ENCODE results near the gene WDR82.

DNA sequence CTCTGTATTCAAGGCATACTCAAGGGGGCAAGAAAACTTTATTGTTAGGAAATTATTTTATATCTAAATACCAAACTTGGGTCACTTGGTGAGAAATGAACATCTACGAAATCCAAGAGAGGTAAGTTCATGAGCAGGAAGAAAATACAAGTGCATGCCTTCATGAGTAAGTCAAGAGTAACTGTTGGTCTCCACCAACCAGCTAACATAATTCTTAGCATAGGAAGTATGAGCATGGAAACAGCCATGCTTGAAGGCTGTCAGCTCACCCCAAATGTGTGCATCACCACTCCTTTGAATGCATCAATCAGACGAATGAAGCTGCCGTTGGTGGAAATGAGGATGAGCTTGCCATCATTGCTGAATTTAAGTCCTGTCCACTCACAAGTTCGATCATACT lies 19.0 kb downstream of the WDR82 start:
- TF ChIP-seq, protein P1, sequence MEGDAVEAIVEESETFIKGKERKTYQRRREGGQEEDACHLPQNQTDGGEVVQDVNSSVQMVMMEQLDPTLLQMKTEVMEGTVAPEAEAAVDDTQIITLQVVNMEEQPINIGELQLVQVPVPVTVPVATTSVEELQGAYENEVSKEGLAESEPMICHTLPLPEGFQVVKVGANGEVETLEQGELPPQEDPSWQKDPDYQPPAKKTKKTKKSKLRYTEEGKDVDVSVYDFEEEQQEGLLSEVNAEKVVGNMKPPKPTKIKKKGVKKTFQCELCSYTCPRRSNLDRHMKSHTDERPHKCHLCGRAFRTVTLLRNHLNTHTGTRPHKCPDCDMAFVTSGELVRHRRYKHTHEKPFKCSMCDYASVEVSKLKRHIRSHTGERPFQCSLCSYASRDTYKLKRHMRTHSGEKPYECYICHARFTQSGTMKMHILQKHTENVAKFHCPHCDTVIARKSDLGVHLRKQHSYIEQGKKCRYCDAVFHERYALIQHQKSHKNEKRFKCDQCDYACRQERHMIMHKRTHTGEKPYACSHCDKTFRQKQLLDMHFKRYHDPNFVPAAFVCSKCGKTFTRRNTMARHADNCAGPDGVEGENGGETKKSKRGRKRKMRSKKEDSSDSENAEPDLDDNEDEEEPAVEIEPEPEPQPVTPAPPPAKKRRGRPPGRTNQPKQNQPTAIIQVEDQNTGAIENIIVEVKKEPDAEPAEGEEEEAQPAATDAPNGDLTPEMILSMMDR (conservative IDR thresholded peaks at IDR 0.05) = no peak
- TF ChIP-seq EZH2 (IDR thresholded peaks at IDR 0.05; ENCODE audit: low read depth) = no peak
